OCI-LY7 (cell line): Measurements from ENCODE around the gene PTTG2. TPM values are rescaled to one million over a fixed set of nuclear protein-coding genes. Genes with fewer than 3 reads are reported as not detected.

Experiments
- BruUV-seq: library from RNA; stranded (reverse); fragments of 400-500 nt; replicated peaks from 2 replicates; lab custom pipeline; 2021; lab: Mats Ljungman, UMichigan
- CTCF ChIA-PET: fragments of 300-600 bp; sonication (Branson Sonifier 250); formaldehyde crosslinking; loops from one replicate; lab custom pipeline; 2022; ENCODE audit warnings: antibody characterized with exemption; ENCODE audit not compliant: unreplicated experiment; lab: Charles Lee
- POLR2A ChIA-PET: fragments of 300-600 bp; sonication (Branson Sonifier 250); formaldehyde crosslinking; loops from one replicate; lab custom pipeline; 2022; ENCODE audit warnings: antibody characterized with exemption; lab: Charles Lee
- DNase-seq: peaks from one replicate; pipeline ENCODE4 v3.0.0-alpha.2; 2015; ENCODE audit warnings: low spot score
- H2AFZ ChIP-seq: fragments of 200-600 bp; sonication (generic), shearing (Covaris generic); 2 replicates; pipeline ENCODE4 v1.6.1; 2014; ENCODE audit warnings: mild to moderate bottlenecking, antibody characterized with exemption, low read length, moderate library complexity
- H3K27ac ChIP-seq: fragments of 200-600 bp; sonication (generic); 2 replicates; pipeline ENCODE4 v1.5.1; 2014; ENCODE audit warnings: mixed run types, low read depth, mild to moderate bottlenecking, moderate library complexity, low read length, inconsistent platforms; ENCODE audit not compliant: poor library complexity, severe bottlenecking
- H3K36me3 ChIP-seq: fragments of 200-600 bp; sonication (generic); 2 replicates; pipeline ENCODE4 v1.6.1; 2014; ENCODE audit warnings: mild to moderate bottlenecking, antibody characterized with exemption, low read length, moderate library complexity, mixed read lengths; ENCODE audit not compliant: insufficient read depth
- H3K4me1 ChIP-seq: fragments of 200-600 bp; sonication (generic); 2 replicates; pipeline ENCODE4 v1.5.1; 2014; ENCODE audit warnings: mild to moderate bottlenecking, low read length; ENCODE audit not compliant: insufficient read depth, poor library complexity, severe bottlenecking
- H3K4me2 ChIP-seq: fragments of 200-600 bp; sonication (generic); 2 replicates; pipeline ENCODE4 v1.6.1; 2014; ENCODE audit warnings: mild to moderate bottlenecking, low read length
- H3K4me3 ChIP-seq: fragments of 200-600 bp; sonication (generic); 2 replicates; pipeline ENCODE4 v1.5.1; 2014; ENCODE audit warnings: mild to moderate bottlenecking, low read depth, low read length; ENCODE audit not compliant: poor library complexity, severe bottlenecking
- H3K79me2 ChIP-seq: fragments of 200-600 bp; sonication (generic); 2 replicates; pipeline ENCODE4 v1.6.1; 2016; ENCODE audit warnings: low read depth, mild to moderate bottlenecking, low read length, moderate library complexity, mixed read lengths; ENCODE audit not compliant: insufficient read depth
- H3K9me2 ChIP-seq: fragments of 200-600 bp; sonication (generic); 2 replicates; pipeline ENCODE4 v1.6.1; 2016; ENCODE audit warnings: mild to moderate bottlenecking, low read length, mixed read lengths; ENCODE audit not compliant: insufficient read depth
- H3K9me3 ChIP-seq: fragments of 200-600 bp; sonication (generic); 2 replicates; pipeline ENCODE4 v1.6.1; 2014; ENCODE audit warnings: mild to moderate bottlenecking, mixed run types, low read length, mixed read lengths
- H4K20me1 ChIP-seq: fragments of 200-600 bp; sonication (generic); 2 replicates; pipeline ENCODE4 v1.6.1; 2014; ENCODE audit warnings: mild to moderate bottlenecking, antibody characterized with exemption, low read length, moderate library complexity, mixed read lengths; ENCODE audit not compliant: insufficient read depth
- CTCF ChIP-seq: fragments of 200-600 bp; sonication (generic); conservative IDR thresholded peaks from 2 replicates; pipeline ENCODE4 v1.5.1; 2014; ENCODE audit warnings: mild to moderate bottlenecking, antibody characterized with exemption, low read length, moderate library complexity, mixed read lengths
- EZH2phosphoT487 ChIP-seq: fragments of 200-600 bp; sonication (generic); IDR thresholded peaks from 2 replicates; pipeline ENCODE4 v1.6.1; 2018; ENCODE audit warnings: low read depth, borderline replicate concordance, mild to moderate bottlenecking, mixed run types, antibody characterized with exemption, low read length, moderate library complexity, mixed read lengths
- intact Hi-C: fragments of 100-400 bp; cut with micrococcal nuclease; formaldehyde crosslinking; loops from one replicate; pipeline ENCODE4 v1.10.0; 2022; ENCODE audit not compliant: unreplicated experiment
- total RNA-seq, 2 experiments: library from RNA; depleted of rRNA in 1 of 2; stranded (reverse); fragments of >200 nt in 1 of 2; shearing (Covaris generic) in 1 of 2; gene quantifications; 2 replicates each; pipeline ENCODE4 v1.2.3, GENCODE V29; 2014 to 2022

Gene PTTG2
- total RNA-seq, 2 experiments from 2014 or later = 1.0 to 2.0 TPM

GRCh38 chr4:37978248-37978924 lies 18.2 kb downstream of the PTTG2 start:
- Histone ChIP-seq H3K36me3 (peaks cover 37% of the 10 kb centered on the region), H4K20me1 (peaks cover 12% of the 10 kb centered on the region; the same call in 1 of the 2 replicates), H3K79me2 (peaks cover 61% of the 10 kb centered on the region), H3K9me2 (no peaks in the 10 kb centered on the region), H3K27ac (peak overlapping the region; percentile 99), H2AFZ (no peak overlapping the region), H3K9me3 (no peaks in the 10 kb centered on the region), H3K4me3 (peak overlapping the region; percentile 96), H3K4me2 (peak overlapping the region; percentile 81), H3K4me1 (peaks cover 69% of the 10 kb centered on the region)
- intact Hi-C loops = loop anchor here (2.0 kb wide), 3 partner anchors 16 to 302 kb away; no protein-coding TSS in a partner anchor
- BruUV-seq = TSS peak; percentile 51
- DNase-seq = peak; percentile 74
- TF ChIP-seq CTCF (no peak), EZH2phosphoT487 (no peak)
- POLR2A ChIA-PET = interaction anchor here (0.7 to 7.1 kb wide), 16 partner anchors 9 to 174 kb away, joined by 3 to 105 read pairs (median 4); partner anchors contain the start of gene PGM2
- CTCF ChIA-PET = interaction anchor here (0.5 to 0.9 kb wide), 6 partner anchors 10 to 127 kb away, joined by 3 to 6 read pairs (median 4); no protein-coding TSS in a partner anchor

- ChIA-PET POLR2A (interaction anchor here (0.7 to 7.1 kb wide), 8 partner anchors 11 to 176 kb away, joined by 3 to 105 read pairs (median 8); no protein-coding TSS in a partner anchor), CTCF (no interaction called here)
- peak overlapping the region; percentile 96 for H3K4me3 ChIP-seq
- peak overlapping the region; percentile 99 for H3K27ac ChIP-seq
- peaks cover 77% of the 10 kb centered on the region for H3K4me1 ChIP-seq
- H3K79me2 ChIP-seq = peaks cover 80% of the 10 kb centered on the region
- DNase-seq = no peak
- H3K9me3 ChIP-seq = no peaks in the 10 kb centered on the region; the same call in 1 of the 2 replicates
- H3K4me2 ChIP-seq = peak overlapping the region; percentile 81
- TF ChIP-seq CTCF (no peak), EZH2phosphoT487 (no peak)
- intact Hi-C loops = loop anchor here (5.0 to 10.0 kb wide), 3 partner anchors 37 to 1382 kb away; no protein-coding TSS in a partner anchor
- H3K9me2 ChIP-seq = no peaks in the 10 kb centered on the region
- no peak overlapping the region for H2AFZ ChIP-seq
- peaks cover 55% of the 10 kb centered on the region for H3K36me3 ChIP-seq
- peaks cover 12% of the 10 kb centered on the region; the same call in 1 of the 2 replicates for H4K20me1 ChIP-seq
- no TSS peak for BruUV-seq
These were observed 20.0 kb downstream of the PTTG2 start for GRCh38 chr4:37980246-37980645.
